ENCODE results near the gene SLC25A47. TPM values are rescaled to one million over a fixed set of nuclear protein-coding genes. Genes with fewer than 3 reads are reported as not detected.
A peak's percentile ranks its signal among the peaks of the same experiment; 100 is the strongest.
"Not testable (repeated sequence)": the region's sequence is repeated elsewhere in the genome, so short reads cannot be mapped to it uniquely, and the experiment has no call there.

Gene SLC25A47
- polyA plus RNA-seq, 1 donor from 2014 or later = not detected

DNA sequence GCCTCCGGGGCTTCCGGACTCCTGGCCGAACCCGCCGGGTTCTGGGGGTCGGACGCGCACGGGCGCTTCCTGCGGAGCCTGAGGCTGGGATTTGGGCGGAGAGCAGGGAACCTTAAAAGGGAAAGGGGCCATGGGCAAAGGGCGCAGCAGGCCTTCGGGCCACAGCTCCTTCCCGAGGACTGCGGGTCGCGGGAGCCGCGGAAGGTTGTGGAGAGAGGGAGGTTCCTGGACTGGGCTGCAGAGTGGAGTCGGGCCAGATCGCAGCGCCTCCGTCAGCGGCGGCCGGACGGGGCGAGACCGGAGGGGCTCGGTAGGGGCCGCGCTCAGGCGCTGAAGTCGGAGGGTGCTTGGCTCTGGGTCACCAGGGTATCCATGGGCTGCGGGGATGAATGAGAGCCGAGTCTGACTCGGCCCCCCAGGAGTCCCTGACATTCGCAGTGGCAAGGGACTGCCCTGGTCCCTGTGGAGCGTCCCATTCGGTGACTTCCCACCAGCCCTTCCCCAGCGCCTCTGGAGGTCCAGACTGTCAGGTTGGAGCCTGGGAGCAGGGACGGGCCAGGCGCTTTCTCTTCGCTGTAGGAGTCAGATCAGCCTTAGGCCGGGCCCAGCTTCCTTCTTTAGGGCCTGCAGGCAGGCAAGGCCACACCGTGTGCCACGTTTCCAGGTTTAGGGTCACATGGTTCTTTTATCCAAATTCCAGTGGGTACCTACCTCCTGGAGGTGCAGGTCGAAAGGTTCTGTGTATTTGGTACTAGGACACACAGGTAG lies 16.0 kb upstream of the SLC25A47 start:
- Mint-ChIP-seq H3K9me3 (no peaks in the 10 kb centered on the region), H3K27me3 (peaks cover 2% of the 10 kb centered on the region), H3K4me1 (peaks cover 10 to 15% (median 14%) of the 10 kb centered on the region in 3 donors), H3K36me3 (peaks cover 2% of the 10 kb centered on the region), H3K4me3 (peak overlapping the region; percentile 81 to 91 (median 89)), H3K27ac (no peak overlapping the region)

DNA sequence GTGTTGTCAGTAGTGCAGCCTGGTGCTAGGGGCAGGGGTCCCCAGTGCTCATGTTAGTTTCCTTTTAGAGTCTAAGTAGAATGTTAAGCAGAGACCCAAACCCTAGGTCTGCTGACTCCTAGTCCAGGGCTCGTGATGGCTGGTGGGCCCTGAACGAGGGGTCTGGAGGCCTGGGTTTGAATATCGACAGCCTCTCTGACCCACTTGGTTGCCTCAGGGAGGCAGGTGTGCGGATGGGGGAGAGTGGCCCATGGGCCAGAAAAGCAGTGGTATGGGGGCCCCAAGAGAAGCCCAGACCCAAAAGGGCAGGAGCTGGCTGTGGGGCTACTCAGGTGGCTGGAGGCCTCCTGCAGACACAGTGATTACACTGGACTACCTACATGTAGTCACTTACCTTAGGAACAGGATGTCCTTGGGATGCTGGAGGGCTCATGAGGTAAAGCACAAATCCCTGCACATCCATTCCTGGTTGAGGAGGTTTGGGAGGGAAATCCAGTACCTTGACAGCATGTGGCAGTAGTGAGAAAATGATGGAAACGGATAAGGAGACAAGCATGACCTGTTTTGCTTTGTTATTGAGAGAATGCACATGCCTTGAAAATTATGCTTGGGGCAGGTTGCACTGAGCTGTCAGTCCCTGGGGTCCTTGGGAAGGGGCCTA lies 15.2 kb upstream of the SLC25A47 start:
- Mint-ChIP-seq H3K4me1 (peaks cover 16 to 22% (median 21%) of the 10 kb centered on the region in 3 donors), H3K27me3 (peaks cover 2% of the 10 kb centered on the region), H3K27ac (no peak overlapping the region), H3K36me3 (peaks cover 2% of the 10 kb centered on the region), H3K9me3 (no peaks in the 10 kb centered on the region), H3K4me3 (peak overlapping the region; percentile 81 to 91 (median 89))

DNA sequence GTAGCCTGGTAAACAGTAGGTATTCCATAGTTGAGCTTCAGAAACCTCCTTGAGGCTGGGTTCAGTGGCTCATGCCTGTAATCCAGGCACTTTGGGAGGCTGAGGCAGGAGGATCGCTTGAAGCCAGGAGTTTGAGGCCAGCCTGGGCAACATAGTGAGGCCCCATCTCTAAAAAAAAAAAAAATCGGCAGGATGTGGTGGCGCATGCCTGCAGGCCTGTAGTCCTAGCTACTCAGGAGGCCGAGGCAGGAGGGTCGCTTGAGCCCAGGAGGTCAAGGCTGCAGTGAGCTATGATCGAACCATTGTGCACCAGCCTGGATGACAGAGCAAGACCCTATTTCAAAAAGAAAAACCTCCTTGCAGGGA lies 14.7 kb upstream of the SLC25A47 start:
- not testable (repeated sequence) for H3K36me3 Mint-ChIP-seq, H3K9me3 Mint-ChIP-seq, H3K27ac Mint-ChIP-seq, H3K27me3 Mint-ChIP-seq
- Mint-ChIP-seq H3K4me1 (peaks cover 16 to 22% (median 21%) of the 10 kb centered on the region in 3 donors), H3K4me3 (peak overlapping the region in 2 of 4 donors; percentile 25 to 89)

DNA sequence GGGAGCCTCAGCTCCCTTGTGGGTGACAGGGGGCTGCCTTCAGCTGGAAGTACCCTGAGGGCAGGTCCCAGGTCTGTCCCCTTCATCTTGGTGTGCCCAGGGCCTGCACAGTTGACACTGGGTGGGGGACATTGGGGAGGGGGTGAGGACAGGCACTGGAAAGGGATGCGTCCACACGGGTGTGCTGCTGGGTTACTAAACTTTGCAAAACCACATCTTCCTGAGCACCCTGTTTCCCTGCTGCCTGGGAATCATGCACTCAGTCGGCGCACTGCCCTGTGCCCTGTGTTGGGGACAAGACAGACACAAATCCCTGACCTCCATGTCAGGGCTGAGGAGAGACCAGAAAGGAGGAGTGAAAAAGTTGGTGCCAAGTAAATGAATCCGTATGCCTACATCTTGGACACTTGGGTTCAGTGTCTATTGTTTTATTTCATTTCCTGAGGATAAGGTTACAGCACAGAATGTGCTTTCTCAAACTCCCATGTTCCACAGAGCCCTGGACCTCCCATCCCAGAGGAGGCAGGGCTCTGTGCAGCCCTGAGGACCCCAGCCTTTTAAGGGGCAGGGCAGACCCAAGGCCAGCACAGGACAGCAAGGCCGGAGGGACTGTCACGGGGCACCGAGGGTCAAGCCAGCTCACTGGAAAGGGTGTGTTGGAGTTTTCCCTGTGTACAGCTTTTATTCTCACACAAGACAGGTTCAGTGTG lies 14.0 kb upstream of the SLC25A47 start:
- H3K4me3 Mint-ChIP-seq = peak overlapping the region in 1 of 4 donors; percentile 89
- H3K27me3 Mint-ChIP-seq = peaks cover 2% of the 10 kb centered on the region
- no peaks in the 10 kb centered on the region for H3K9me3 Mint-ChIP-seq
- H3K36me3 Mint-ChIP-seq = peaks cover 2% of the 10 kb centered on the region
- H3K27ac Mint-ChIP-seq = no peak overlapping the region
- peaks cover 16 to 22% (median 21%) of the 10 kb centered on the region in 3 donors for H3K4me1 Mint-ChIP-seq

DNA sequence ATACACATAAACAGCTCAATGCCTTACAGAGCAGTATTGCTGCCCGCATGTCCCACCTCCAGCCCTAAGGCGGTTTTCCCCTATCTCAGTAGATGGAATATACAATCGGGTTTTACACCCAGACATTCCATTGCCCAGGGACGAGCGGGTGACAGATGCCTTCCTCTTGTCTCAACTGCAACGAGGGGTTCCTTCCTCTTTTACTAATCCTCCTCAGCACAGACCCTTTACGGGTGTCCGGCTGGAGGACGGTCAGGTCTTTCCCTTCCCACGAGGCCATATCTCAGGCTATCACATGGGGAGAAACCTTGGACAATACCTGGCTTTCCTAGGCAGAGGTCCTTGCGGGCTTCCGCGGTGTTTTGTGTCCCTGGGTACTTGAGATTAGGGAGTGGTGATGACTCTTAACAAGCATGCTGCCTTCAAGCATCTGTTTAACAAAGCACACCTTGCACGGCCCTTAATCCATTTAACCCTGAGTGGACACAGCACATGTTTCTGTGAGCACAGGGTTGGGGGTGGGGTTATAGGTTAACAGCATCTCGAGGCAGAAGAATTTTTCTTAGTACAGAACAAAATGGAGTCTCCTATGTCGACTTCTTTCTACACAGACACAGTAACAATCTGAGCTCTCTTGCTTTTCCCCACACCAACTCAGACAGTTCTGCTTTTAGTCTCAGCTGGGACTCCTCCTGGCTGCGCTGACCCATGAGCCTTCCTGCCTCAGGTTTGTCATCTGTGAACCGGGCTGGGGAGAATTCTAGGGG lies 10.8 kb upstream of the SLC25A47 start:
- H3K36me3 Mint-ChIP-seq, H3K27me3 Mint-ChIP-seq, H3K9me3 Mint-ChIP-seq: not testable (repeated sequence)
- Mint-ChIP-seq H3K27ac (peak overlapping the region in 2 of 3 donors; percentile 57 to 89), H3K4me1 (peaks cover 13 to 15% (median 15%) of the 10 kb centered on the region in 3 donors), H3K4me3 (peak overlapping the region in 3 of 4 donors; percentile 67 to 84 (median 80))

DNA sequence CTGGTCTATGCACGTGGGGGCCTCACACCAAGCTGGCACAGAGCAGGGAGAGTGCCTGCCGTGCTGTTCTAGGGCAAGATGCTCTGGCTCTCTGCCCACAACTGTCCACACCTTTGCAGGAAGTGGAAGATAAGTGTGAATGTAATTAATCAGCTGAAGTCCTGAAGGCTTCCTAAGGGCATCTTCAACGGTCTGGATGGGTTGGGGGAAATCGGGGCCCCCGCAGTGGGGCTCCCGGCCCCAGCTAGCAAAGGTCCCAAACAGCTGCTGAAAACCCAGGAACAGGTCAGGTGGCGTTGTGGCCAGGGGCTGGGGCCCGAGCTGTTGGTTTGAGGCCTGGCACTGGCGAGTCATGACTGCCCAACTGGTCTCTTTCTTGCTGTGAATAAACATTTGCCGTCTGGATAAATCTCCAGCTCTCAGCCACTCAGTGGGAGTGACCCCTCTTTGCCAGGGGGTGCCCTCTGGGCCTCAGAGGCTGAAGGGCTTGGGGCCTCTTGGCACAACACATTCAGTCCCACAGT lies 10.2 kb upstream of the SLC25A47 start:
- no peaks in the 10 kb centered on the region for H3K9me3 Mint-ChIP-seq
- H3K27me3 Mint-ChIP-seq = no peaks in the 10 kb centered on the region
- peak overlapping the region in 2 of 3 donors; percentile 57 to 89 for H3K27ac Mint-ChIP-seq
- H3K36me3 Mint-ChIP-seq = peaks cover 2% of the 10 kb centered on the region
- peak overlapping the region in 3 of 4 donors; percentile 67 to 84 (median 80) for H3K4me3 Mint-ChIP-seq
- H3K4me1 Mint-ChIP-seq = peaks cover 13 to 18% (median 14%) of the 10 kb centered on the region in 3 donors

DNA sequence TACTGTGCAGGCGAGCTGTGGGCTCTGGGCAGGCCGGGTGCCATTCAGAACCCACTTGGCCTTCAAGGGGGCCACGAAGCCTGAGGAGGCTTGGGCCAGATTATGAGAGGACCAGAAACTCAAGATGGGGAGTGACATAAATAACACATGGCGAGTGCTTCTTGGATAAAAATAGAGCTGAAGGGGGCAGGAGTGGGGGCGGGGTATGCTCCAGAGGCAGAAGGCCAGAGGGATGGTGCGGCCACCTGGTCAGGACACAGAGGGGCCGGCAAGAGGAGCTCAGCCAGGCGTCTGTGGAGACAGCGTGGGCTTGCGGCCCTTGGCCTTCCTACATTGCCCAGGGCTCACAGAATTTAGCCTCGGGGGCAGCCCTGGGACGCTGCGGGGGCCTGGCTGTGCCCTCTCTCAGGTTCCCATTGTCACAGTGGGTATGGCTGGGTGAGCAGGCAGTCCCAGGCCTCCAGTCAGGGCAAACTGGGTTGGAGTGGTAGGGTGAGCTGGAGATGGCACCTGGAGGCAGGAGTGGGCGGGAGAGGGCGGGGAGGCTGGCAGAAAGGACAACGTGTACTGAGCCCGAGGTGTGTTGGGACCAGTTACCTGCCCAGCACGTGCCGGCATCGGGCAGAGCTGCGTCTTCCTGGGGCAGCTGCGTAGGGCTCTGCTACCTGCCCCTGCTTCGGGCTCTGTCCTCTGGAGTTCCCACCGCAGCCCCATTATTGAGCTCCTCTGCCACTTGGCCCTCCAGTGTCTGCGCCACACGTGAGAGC lies 9.5 kb upstream of the SLC25A47 start:
- peak overlapping the region in 1 of 4 donors; percentile 12 for H3K4me3 Mint-ChIP-seq
- H3K27ac Mint-ChIP-seq = no peak overlapping the region
- no peaks in the 10 kb centered on the region for H3K27me3 Mint-ChIP-seq
- peaks cover 13 to 20% (median 14%) of the 10 kb centered on the region in 3 donors for H3K4me1 Mint-ChIP-seq
- peaks cover under 1% of the 10 kb centered on the region for H3K36me3 Mint-ChIP-seq
- no peaks in the 10 kb centered on the region for H3K9me3 Mint-ChIP-seq

DNA sequence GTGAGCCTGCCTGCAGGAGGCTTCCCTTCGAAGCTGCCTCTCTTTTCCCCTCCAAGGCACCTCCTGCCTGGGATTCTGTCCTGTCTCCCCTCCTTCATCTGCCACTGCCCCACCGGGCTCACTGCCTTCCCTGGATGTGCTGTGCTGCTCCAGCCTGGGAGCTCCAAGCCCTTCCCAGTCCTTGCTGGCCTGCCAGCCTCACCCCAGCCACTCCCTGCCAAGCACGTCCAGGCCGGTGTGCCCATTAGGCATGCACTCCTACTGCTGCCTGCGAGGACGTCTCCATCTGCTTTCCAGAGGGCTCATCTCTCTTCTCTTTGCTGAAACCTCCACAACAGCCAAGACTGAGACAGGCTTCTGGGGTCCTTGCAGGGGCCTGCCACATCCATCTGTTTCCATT lies 8.4 kb upstream of the SLC25A47 start:
- peaks cover 13 to 20% (median 16%) of the 10 kb centered on the region in 3 donors for H3K4me1 Mint-ChIP-seq
- no peaks in the 10 kb centered on the region for H3K9me3 Mint-ChIP-seq
- peak overlapping the region in 2 of 3 donors; percentile 63 to 80 for H3K27ac Mint-ChIP-seq

DNA sequence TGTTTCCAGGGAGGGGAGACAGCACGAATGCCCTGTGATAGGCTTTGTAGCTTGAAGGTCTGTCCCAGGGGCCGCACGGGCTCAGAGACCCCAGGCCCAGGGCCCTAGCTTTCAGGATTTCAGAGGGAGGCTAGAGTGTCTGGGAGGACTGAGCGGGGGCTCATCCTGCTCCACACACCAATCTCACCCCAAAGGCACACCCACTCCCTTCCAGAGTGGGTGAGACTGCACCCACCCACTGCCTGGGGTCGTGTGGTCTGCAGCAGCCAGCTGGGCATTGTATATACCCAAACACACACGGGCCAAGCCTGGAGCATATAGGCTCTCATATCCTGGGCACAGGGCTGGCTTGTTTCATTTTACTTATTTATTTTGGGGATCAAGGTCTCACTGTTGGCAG lies 5.8 kb upstream of the SLC25A47 start:
- Mint-ChIP-seq H3K4me1 (peaks cover 7 to 9% (median 9%) of the 10 kb centered on the region in 3 donors), H3K36me3 (no peaks in the 10 kb centered on the region), H3K27ac (peak overlapping the region in 1 of 3 donors; percentile 41), H3K27me3 (no peaks in the 10 kb centered on the region), H3K4me3 (peak overlapping the region in 3 of 4 donors; percentile 79 to 95 (median 92)), H3K9me3 (no peaks in the 10 kb centered on the region)

More for the DNA sequence above, 8.4 kb upstream of the SLC25A47 start:
- Mint-ChIP-seq H3K36me3 (no peaks in the 10 kb centered on the region), H3K4me3 (peak overlapping the region in 1 of 4 donors; percentile 20), H3K27me3 (no peaks in the 10 kb centered on the region)

DNA sequence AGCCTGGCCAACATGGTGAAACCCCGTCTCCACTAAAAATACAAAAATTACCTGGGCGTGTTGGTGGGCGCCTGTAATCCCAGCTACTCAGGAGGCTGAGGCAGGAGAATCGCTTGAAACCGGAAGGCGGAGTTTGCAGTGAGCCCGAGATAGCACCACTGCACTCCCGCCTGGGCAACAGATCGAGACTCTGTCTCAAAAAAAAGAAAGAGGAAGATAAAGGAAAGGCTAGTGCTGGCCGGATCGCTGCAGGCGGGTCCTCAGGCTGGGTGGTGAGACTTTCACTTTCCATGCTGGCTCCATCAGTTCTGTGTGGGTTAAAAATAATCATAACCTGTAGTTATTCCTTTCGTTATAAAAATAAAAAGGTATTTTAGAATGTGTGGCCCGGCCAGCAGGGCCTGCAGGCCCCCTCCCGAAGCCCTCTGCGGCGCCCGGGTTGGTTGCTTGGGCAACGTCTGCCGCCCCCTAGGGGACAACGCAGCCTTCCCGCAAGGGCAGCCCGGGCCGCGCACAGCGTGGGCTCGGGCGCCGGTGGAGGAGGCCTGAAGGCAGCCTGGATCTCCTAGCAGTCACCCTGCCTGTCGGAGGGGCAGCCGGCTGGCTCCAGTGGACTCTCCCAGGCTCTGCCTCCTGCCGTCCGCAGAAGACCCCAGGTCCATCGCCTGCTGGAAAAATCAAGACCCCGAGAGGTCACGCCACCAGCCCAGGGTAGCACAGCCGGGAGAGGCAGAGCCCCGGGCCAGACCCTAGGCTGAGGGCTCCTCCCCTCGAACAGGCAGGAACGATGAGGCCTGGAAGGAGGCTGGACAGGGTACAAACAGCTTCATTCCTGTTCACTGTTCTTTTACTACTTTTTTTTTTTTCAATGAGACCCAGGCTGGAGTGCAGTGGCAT lies 5.0 kb upstream of the SLC25A47 start:
- Mint-ChIP-seq H3K27me3 (no peaks in the 10 kb centered on the region), H3K4me3 (peak overlapping the region; percentile 78 to 95 (median 86)), H3K9me3 (no peaks in the 10 kb centered on the region), H3K27ac (peak overlapping the region in 2 of 3 donors; percentile 41 to 97), H3K36me3 (no peaks in the 10 kb centered on the region), H3K4me1 (peaks cover 2 to 4% (median 4%) of the 10 kb centered on the region in 3 donors)

DNA sequence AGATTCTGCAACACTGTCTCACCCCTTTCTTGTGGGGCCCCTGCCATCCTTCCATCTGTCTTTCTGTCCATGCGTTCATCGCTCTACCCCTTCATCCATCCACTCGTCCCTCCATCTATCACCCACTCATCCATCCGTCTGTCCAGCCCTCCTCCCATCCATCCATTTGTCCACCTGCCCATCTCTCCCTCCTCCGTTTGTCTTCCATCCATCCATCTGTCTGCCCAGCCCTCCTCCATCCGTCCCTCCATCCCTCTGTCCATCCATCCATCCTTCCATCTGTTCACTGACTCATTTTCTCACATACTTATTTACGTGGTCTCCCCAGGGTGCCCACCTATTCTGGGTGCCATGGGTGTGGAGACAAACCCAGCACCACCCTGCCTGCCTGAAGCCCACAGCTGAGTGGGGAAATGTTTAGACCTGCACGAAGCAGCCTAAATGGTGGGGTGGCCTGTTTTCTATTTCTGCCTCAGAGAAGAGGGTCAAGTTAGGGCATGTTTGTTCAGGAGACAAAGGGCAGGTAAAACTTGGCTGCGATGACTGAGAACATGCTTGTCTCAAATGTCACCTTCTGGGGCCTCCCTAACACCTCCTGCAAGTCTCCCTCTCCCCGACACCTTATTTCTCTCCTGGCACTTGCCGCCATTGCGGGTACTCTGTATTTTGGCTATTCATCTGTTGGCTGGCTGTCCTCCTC lies 2.8 kb upstream of the SLC25A47 start:
- H3K27me3 Mint-ChIP-seq = no peaks in the 10 kb centered on the region
- H3K27ac Mint-ChIP-seq = no peak overlapping the region
- H3K36me3 Mint-ChIP-seq = no peaks in the 10 kb centered on the region
- peak overlapping the region in 1 of 4 donors; percentile 69 for H3K4me3 Mint-ChIP-seq
- H3K4me1 Mint-ChIP-seq = peaks cover 2 to 4% (median 4%) of the 10 kb centered on the region in 3 donors
- H3K9me3 Mint-ChIP-seq = no peaks in the 10 kb centered on the region

DNA sequence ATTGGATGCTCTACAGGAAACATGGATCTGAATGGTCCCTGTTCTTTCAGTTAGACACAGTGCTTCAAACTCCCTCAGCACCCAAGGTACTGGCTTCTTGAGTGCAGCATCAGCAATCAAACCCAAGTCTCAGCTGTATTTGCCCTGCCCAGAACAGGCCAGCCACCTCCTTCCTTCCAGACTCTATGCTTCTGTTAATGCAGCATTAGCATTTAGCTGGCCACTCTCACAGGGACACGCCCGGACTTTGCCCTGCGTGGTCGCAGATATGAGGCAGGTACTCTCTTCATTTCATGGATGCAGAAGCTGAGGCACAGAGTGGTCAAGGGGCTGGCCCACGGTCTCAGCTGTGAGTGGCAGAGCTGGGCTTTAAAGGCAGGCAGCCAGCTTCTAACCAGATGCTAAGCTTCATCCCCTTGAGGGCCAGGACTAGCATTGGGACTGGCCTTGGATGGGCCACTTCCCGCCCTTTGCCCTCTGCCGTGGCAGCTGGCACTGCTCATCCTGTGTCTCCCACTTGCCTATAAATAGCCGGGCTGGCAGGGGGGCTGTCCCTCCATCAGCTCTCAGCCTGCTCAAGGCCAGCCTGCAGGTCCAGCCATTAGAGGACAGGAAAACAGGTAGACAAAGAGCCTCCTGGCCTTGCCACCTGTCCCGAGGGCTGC lies 1.5 kb upstream of the SLC25A47 start:
- no peak overlapping the region for H3K27ac Mint-ChIP-seq
- peaks cover 2 to 4% (median 4%) of the 10 kb centered on the region in 3 donors for H3K4me1 Mint-ChIP-seq
- no peak overlapping the region for H3K4me3 Mint-ChIP-seq
- no peaks in the 10 kb centered on the region for H3K36me3 Mint-ChIP-seq
- no peaks in the 10 kb centered on the region for H3K9me3 Mint-ChIP-seq
- no peaks in the 10 kb centered on the region for H3K27me3 Mint-ChIP-seq

All from IgD-negative memory B cell (primary cell).